ENCODE data around the gene MEAF6. TPM values are rescaled to one million over a fixed set of nuclear protein-coding genes. Genes with fewer than 3 reads are reported as not detected.
A peak's percentile ranks its signal among the peaks of the same experiment; 100 is the strongest.

Gene MEAF6
- total and polyA plus RNA-seq, 2 of the 8 experiments (the other 6 are each of a cell fraction or from before 2014, with no cell fraction given): 23.0 to 38.8 TPM

DNA sequence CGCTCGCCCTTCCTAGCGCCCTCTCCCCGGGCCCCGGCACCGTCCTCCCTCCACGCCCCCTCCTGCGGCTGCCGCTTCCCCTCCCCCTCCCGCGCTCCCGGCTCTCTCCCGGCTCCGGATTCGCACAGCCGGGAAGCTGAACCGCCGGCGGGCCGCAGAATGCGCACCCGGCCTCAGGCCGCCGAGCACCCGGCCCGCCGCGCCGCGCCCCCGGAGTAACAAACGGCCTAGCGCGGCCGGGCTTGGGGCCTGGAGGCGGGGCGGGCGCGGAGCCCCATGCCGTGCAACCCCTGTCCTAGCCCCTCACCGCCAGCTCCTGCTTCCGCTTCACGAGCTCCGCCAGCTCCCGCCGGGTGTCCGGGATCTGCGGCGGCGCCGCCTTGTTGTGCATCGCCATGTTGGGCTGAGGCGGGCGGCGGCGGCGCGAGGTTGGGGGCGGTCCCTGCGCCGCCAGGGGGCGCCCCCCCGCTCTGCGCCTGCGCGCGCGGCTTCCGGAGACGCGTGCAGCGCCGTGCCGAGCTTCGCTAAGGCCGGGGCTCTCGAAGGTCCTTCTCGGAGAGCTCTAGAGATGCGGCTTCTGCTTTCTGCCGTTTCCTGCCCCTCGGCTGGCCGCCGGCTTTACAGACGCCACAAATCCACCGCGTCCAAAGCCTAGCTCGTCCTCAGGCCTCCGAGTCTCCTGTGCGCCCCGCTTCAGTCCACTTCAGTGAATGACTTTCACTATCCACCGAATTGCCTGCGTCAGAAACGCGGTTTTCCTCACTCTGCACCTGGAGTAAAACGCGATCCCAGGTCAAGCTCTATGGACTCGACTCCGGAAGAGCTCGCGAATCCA, at the start of gene MEAF6 (continued):
- TF ChIP-seq TAF7 (optimal IDR thresholded peaks at IDR 0.05; ENCODE audit: borderline replicate concordance, low read depth, low read length): no peak
- peak in 1 of 2 experiments; percentile 32; a peak in 1 of 3 replicates for TF ChIP-seq EP300 (IDR thresholded peaks at IDR 0.05; ENCODE audit: borderline replicate concordance in 1 of 2, low read depth in 2 of 2, low read length in 2 of 2)
- no peak for TF ChIP-seq KDM5A (IDR thresholded peaks at IDR 0.05; ENCODE audit: low read length)
- TF ChIP-seq JUN (IDR thresholded peaks at IDR 0.05; ENCODE audit: low read depth, low read length): no peak
- no peak for TF ChIP-seq SP2 (IDR thresholded peaks at IDR 0.05; ENCODE audit: low read length)
- no peak for TF ChIP-seq GTF2F1 (IDR thresholded peaks at IDR 0.05; ENCODE audit: borderline replicate concordance, low read depth, low read length)
- no peak for TF ChIP-seq TBP (IDR thresholded peaks at IDR 0.05; ENCODE audit: low read depth, low read length)
- TF ChIP-seq, protein P1, sequence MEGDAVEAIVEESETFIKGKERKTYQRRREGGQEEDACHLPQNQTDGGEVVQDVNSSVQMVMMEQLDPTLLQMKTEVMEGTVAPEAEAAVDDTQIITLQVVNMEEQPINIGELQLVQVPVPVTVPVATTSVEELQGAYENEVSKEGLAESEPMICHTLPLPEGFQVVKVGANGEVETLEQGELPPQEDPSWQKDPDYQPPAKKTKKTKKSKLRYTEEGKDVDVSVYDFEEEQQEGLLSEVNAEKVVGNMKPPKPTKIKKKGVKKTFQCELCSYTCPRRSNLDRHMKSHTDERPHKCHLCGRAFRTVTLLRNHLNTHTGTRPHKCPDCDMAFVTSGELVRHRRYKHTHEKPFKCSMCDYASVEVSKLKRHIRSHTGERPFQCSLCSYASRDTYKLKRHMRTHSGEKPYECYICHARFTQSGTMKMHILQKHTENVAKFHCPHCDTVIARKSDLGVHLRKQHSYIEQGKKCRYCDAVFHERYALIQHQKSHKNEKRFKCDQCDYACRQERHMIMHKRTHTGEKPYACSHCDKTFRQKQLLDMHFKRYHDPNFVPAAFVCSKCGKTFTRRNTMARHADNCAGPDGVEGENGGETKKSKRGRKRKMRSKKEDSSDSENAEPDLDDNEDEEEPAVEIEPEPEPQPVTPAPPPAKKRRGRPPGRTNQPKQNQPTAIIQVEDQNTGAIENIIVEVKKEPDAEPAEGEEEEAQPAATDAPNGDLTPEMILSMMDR (IDR thresholded peaks at IDR 0.05; ENCODE audit: control extremely low read depth in 1 of 3, insufficient read depth in 1 of 3, low read depth in 1 of 3, low read length in 3 of 3): peak; percentile 61 to 70 (median 63)
- peak; percentile 88 for TF ChIP-seq YY1 (IDR thresholded peaks at IDR 0.05; ENCODE audit: low read depth, low read length)
- TF ChIP-seq POLR2AphosphoS5 (IDR thresholded peaks at IDR 0.05; ENCODE audit: low read depth, low read length): peak; percentile 70
- TF ChIP-seq SP1 (IDR thresholded peaks at IDR 0.05; ENCODE audit: low read depth, low read length): 0 out of 2 replicates have a peak, but pooled peaks have one; percentile 7
- TF ChIP-seq SIN3A (conservative IDR thresholded peaks at IDR 0.05 in 1 of 2, IDR thresholded peaks at IDR 0.05 in 1 of 2; ENCODE audit: low read depth in 1 of 2, low read length in 2 of 2): peak; percentile 8 to 25; a peak in 1 of 4 replicates
- peak; percentile 83; the same call in 1 of the 2 replicates for TF ChIP-seq RBBP5 (IDR thresholded peaks at IDR 0.05; ENCODE audit: borderline replicate concordance, low read depth, low read length)
- TF ChIP-seq MAFK (IDR thresholded peaks at IDR 0.05; ENCODE audit: low read depth, low read length): no peak
- TF ChIP-seq FOSL1 (IDR thresholded peaks at IDR 0.05; ENCODE audit: insufficient read depth, low read depth, low read length): no peak
- TF ChIP-seq KDM4A (IDR thresholded peaks at IDR 0.05; ENCODE audit: low read depth, low read length, severe bottlenecking): peak; percentile 95
- TF ChIP-seq SAP30 (IDR thresholded peaks at IDR 0.05; ENCODE audit: insufficient read depth, insufficient replicate concordance, low read length): no peak
